Adrenal gland (tissue), 5 donors: ENCODE data around the gene SLC29A1.
A peak's percentile ranks its signal among the peaks of the same experiment; 100 is the strongest.

Experiments used
- POLR2A ChIP-seq, 2 donors: fragments of 450-650 bp; IDR thresholded peaks; one replicate each; pipeline ENCODE4 v1.6.1; 2017; ENCODE audit warnings: antibody characterized with exemption in 2 of 2, mild to moderate bottlenecking in 2 of 2, moderate library complexity in 1 of 2
- TF ChIP-seq, protein P1 (sequence below), 6 experiments: fragments of 450-650 bp in 4 of 6; fragments of 200-600 bp in 2 of 6; sonication (generic) in 1 of 6; IDR thresholded peaks; 1 replicate in 5 of 6; 2 replicates in 1 of 6; pipeline versions ENCODE4 v1.5.1 to v1.8.0; 2016 to 2021; ENCODE audit warnings: antibody characterized with exemption in 6 of 6, mild to moderate bottlenecking in 2 of 6, moderate library complexity in 1 of 6
- donor health status: DM: no; HTN: no; CAD: no.

DNA sequence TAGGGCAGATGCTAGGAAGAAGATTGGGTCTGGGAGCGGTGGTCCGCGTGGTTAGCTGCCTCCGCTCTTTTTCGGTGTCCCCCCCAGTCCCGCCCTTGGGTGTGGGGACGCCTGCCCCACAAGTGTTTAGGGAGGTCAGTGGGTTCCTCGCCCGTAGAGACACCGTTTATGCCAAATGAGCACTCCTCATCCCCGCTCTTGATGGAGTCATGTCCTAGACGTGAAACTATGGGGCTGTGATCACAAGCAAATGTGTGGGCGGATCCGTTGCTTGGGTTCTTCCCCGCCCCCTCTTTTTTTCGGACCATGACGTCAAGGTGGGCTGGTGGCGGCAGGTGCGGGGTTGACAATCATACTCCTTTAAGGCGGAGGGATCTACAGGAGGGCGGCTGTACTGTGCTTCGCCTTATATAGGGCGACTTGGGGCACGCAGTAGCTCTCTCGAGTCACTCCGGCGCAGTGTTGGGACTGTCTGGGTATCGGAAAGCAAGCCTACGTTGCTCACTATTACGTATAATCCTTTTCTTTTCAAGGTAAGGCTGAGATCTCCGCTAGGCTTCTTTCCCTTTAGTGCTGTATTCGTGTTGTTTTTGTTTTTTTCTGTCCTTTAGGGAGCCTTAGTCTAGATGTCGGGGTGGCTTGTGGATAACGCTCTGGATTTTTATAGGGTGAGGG, 23.4 kb downstream of the SLC29A1 start, which contains the start of gene HSP90AB1:
- TF ChIP-seq, protein P1, sequence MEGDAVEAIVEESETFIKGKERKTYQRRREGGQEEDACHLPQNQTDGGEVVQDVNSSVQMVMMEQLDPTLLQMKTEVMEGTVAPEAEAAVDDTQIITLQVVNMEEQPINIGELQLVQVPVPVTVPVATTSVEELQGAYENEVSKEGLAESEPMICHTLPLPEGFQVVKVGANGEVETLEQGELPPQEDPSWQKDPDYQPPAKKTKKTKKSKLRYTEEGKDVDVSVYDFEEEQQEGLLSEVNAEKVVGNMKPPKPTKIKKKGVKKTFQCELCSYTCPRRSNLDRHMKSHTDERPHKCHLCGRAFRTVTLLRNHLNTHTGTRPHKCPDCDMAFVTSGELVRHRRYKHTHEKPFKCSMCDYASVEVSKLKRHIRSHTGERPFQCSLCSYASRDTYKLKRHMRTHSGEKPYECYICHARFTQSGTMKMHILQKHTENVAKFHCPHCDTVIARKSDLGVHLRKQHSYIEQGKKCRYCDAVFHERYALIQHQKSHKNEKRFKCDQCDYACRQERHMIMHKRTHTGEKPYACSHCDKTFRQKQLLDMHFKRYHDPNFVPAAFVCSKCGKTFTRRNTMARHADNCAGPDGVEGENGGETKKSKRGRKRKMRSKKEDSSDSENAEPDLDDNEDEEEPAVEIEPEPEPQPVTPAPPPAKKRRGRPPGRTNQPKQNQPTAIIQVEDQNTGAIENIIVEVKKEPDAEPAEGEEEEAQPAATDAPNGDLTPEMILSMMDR (IDR thresholded peaks at IDR 0.05), result peak in 1 of 6 experiments; percentile 14
- peak; percentile 99 for TF ChIP-seq POLR2A (IDR thresholded peaks at IDR 0.05)
